ENCODE results near the gene JAZF1. TPM values are rescaled to one million over a fixed set of nuclear protein-coding genes. Genes with fewer than 3 reads are reported as not detected.

Gene JAZF1
- total and polyA plus RNA-seq, 9 of the 15 experiments (the other 6 are each of a cell fraction or from before 2014, with no cell fraction given): 0.04 to 0.64 (median 0.11) TPM; not detected in 3

GRCh38 chr7:28181416-28181815 is 821 bp upstream of the JAZF1 start:
- no peak overlapping the region for H3K9ac ChIP-seq (ENCODE audit: insufficient read depth in 1 of 2, low read depth in 2 of 2, low read length in 2 of 2)
- BruUV-seq (replicated peaks): no TSS peak
- peaks cover 12 to 13% of the 10 kb centered on the region in 2 experiments; a peak in 3 of 5 replicates for H3K27me3 ChIP-seq (ENCODE audit: control insufficient read depth in 2 of 2, insufficient read depth in 2 of 2, low read length in 2 of 2)
- no peak overlapping the region for H3K4me2 ChIP-seq (ENCODE audit: insufficient read depth, low read length)
- POLR2A ChIA-PET: interaction anchor here (0.6 to 1.0 kb wide), 2 partner anchors 84 to 1289 kb away, joined by 3 read pairs; no protein-coding TSS in a partner anchor
- FAIRE-seq: peak; percentile 42
- ATAC-seq: no peak
- H3K79me2 ChIP-seq (ENCODE audit: control insufficient read depth, insufficient read depth, low read length): no peaks in the 10 kb centered on the region
- peaks cover 0 to 11% of the 10 kb centered on the region in 2 experiments; a peak in 2 of 5 replicates for H3K4me1 ChIP-seq (replicated peaks in 1 of 2; ENCODE audit: control insufficient read depth in 2 of 2, insufficient read depth in 2 of 2, low read length in 2 of 2)
- 38% methylated on average over 5 of the region's 5 CpGs for WGBS (ENCODE audit: insufficient coverage, low coverage, missing lambda C conversion rate)
- CTCF ChIA-PET (ENCODE audit: low intra/inter-chr PET ratio): no interaction called here
- no peaks in the 10 kb centered on the region; the same call in 1 of the 2 replicates for H4K20me1 ChIP-seq (replicated peaks; ENCODE audit: control insufficient read depth, insufficient read depth, low read length)
- intact Hi-C loops (cut with micrococcal nuclease): no loop called here
- no peaks in the 10 kb centered on the region for H3K9me3 ChIP-seq (replicated peaks; ENCODE audit: control insufficient read depth, insufficient read depth, low read depth, low read length)
- in situ Hi-C loops (cut with MboI): no loop called here
- no peaks in the 10 kb centered on the region for H3K36me3 ChIP-seq (ENCODE audit: control insufficient read depth, insufficient read depth, low read length)
- no peak for DNase-seq (ENCODE audit: extremely low read depth in 1 of 4, low spot score in 3 of 4)
- no peak overlapping the region for H3K4me3 ChIP-seq
- H3K9me1 ChIP-seq (ENCODE audit: control insufficient read depth, insufficient read depth, low read length): no peaks in the 10 kb centered on the region
- no peak overlapping the region for H2AFZ ChIP-seq (ENCODE audit: low read depth, low read length)
- no peak overlapping the region for H3K27ac ChIP-seq (ENCODE audit: extremely low read depth, low read depth, low read length)
- no peak for TF ChIP-seq U2AF1 (optimal IDR thresholded peaks at IDR 0.05; ENCODE audit: low read depth, low read length)
- no peak for TF ChIP-seq ZNF696 (CRISPR knock-in tag; conservative IDR thresholded peaks at IDR 0.05)
- no peak for TF ChIP-seq ZC3H8 (IDR thresholded peaks at IDR 0.05)
- no peak for TF ChIP-seq RBM14 (IDR thresholded peaks at IDR 0.05; ENCODE audit: borderline replicate concordance, insufficient read depth, low read depth, low read length)
- TF ChIP-seq ZNF316 (IDR thresholded peaks at IDR 0.05): peak; percentile 30; the same call in 1 of the 2 replicates
- no peak for TF ChIP-seq MAFG (tag; conservative IDR thresholded peaks at IDR 0.05)
- TF ChIP-seq, protein P1, sequence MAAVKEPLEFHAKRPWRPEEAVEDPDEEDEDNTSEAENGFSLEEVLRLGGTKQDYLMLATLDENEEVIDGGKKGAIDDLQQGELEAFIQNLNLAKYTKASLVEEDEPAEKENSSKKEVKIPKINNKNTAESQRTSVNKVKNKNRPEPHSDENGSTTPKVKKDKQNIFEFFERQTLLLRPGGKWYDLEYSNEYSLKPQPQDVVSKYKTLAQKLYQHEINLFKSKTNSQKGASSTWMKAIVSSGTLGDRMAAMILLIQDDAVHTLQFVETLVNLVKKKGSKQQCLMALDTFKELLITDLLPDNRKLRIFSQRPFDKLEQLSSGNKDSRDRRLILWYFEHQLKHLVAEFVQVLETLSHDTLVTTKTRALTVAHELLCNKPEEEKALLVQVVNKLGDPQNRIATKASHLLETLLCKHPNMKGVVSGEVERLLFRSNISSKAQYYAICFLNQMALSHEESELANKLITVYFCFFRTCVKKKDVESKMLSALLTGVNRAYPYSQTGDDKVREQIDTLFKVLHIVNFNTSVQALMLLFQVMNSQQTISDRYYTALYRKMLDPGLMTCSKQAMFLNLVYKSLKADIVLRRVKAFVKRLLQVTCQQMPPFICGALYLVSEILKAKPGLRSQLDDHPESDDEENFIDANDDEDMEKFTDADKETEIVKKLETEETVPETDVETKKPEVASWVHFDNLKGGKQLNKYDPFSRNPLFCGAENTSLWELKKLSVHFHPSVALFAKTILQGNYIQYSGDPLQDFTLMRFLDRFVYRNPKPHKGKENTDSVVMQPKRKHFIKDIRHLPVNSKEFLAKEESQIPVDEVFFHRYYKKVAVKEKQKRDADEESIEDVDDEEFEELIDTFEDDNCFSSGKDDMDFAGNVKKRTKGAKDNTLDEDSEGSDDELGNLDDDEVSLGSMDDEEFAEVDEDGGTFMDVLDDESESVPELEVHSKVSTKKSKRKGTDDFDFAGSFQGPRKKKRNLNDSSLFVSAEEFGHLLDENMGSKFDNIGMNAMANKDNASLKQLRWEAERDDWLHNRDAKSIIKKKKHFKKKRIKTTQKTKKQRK (IDR thresholded peaks at IDR 0.05; ENCODE audit: borderline replicate concordance, low read depth, low read length): no peak

Measured in K562 (cell line).